Anterior cingulate cortex (tissue), 58 donors: Measurements from ENCODE around the gene CHCT1.

ENCODE experiments used
- DNase-seq, 58 donors: peaks; one replicate each; lab custom pipeline; 2025; lab: John Stamatoyannopoulos, UW

CHCT1 gene

GRCh38 chr17:60435244-60436167, 13.2 kb downstream of the CHCT1 start:
- peak in 54 of 58 donors; percentile 10 to 88 (median 53) for DNase-seq

- DNase-seq = no peak
These were observed 14.4 kb downstream of the CHCT1 start for GRCh38 chr17:60436676-60437075.

GRCh38 chr17:60439501-60439900, 17.2 kb downstream of the CHCT1 start:
- DNase-seq = no peak

- peak in 4 of 58 donors; percentile 7 to 80 (median 12) for DNase-seq
These were observed 20.2 kb downstream of the CHCT1 start for GRCh38 chr17:60442271-60443173.

GRCh38 chr17:60443713-60444112, 21.4 kb downstream of the CHCT1 start:
- DNase-seq = peak in 4 of 58 donors; percentile 1 to 11 (median 9)

GRCh38 chr17:60445144-60445543, 22.9 kb downstream of the CHCT1 start:
- DNase-seq = no peak

GRCh38 chr17:60447375-60447774, 25.1 kb downstream of the CHCT1 start:
- no peak for DNase-seq

GRCh38 chr17:60451071-60451470, 28.8 kb downstream of the CHCT1 start:
- DNase-seq = no peak

GRCh38 chr17:60451965-60452364, 29.7 kb downstream of the CHCT1 start:
- no peak for DNase-seq

GRCh38 chr17:60455378-60455777, 33.1 kb downstream of the CHCT1 start:
- no peak for DNase-seq

- no peak for DNase-seq
These were observed 34.9 kb downstream of the CHCT1 start for GRCh38 chr17:60457148-60457547.

GRCh38 chr17:60461584-60461983, 39.3 kb downstream of the CHCT1 start:
- no peak for DNase-seq

- DNase-seq = no peak
These were observed 41.0 kb downstream of the CHCT1 start for GRCh38 chr17:60463157-60463835.

- no peak for DNase-seq
These were observed 42.1 kb downstream of the CHCT1 start for GRCh38 chr17:60464343-60464742.

- no peak for DNase-seq
These were observed 46.1 kb downstream of the CHCT1 start for GRCh38 chr17:60468371-60468770.

GRCh38 chr17:60471451-60471850, 49.2 kb downstream of the CHCT1 start:
- DNase-seq = no peak

- DNase-seq = no peak
These were observed 50.2 kb downstream of the CHCT1 start for GRCh38 chr17:60472449-60472848.

GRCh38 chr17:60473788-60474187, 51.5 kb downstream of the CHCT1 start:
- no peak for DNase-seq
